IPS-18c (cell line): ENCODE results near the gene ECT2L.
"Not testable (repeated sequence)": the region's sequence is repeated elsewhere in the genome, so short reads cannot be mapped to it uniquely, and the experiment has no call there.

Experiments
- H3K4me3 ChIP-seq: 2 replicates; pipeline ENCODE4 v1.7.0; 2013; ENCODE audit warnings: low read depth, mild to moderate bottlenecking, low read length, moderate library complexity; ENCODE audit not compliant: insufficient read depth
- H3K9me3 ChIP-seq: one replicate; pipeline ENCODE4 v1.6.1; 2013; ENCODE audit warnings: mild to moderate bottlenecking, low read length, moderate library complexity; ENCODE audit not compliant: control insufficient read depth, insufficient read depth

The ECT2L gene

GRCh38 chr6:138891255-138891986 lies 95.5 kb downstream of the ECT2L start:
- Histone ChIP-seq H3K4me3 (no peak overlapping the region), H3K9me3 (no peaks in the 10 kb centered on the region)

DNA sequence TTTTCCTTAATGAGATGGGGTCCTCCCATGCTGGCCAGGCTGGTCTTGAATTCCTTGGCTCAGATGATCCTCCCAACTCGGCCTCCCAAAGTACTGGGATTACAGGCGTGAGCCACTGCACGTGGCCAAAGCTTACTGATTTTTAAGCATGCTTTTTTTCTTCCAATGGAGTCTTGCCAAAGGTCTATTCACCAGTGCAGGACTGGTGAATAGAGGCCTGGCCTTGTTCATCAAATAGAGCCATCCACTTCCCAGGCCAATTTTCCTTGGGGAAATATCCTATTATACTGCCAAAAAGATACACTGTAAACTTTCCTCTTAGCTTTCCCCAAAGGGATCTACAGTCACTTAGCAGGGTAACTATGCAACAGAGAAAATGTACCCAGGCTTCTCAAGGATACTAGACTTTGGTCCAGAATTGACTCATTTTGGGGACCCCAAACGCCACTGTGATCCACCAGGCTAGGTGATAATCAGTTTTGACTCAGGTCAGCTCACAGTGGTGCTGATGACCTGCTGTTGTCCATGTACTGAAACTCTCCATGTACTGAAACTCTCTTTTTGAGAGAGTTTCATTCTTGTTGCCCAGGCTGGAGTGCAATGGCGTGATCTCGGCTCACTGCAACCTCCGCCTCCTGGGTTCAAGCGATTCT lies 100.3 kb downstream of the ECT2L start:
- no peaks in the 10 kb centered on the region for H3K9me3 ChIP-seq
- H3K4me3 ChIP-seq, result no peak overlapping the region

- Histone ChIP-seq H3K9me3 (no peaks in the 10 kb centered on the region), H3K4me3 (no peak overlapping the region)
These were observed 101.1 kb downstream of the ECT2L start for GRCh38 chr6:138897031-138897430.

- Histone ChIP-seq H3K4me3 (no peak overlapping the region), H3K9me3 (no peaks in the 10 kb centered on the region)
These were observed 111.3 kb downstream of the ECT2L start for GRCh38 chr6:138907167-138907566.

- Histone ChIP-seq H3K9me3 (no peaks in the 10 kb centered on the region), H3K4me3 (no peak overlapping the region)
These were observed 113.6 kb downstream of the ECT2L start for GRCh38 chr6:138909511-138909910.

- H3K4me3 ChIP-seq, result no peak overlapping the region
- H3K9me3 ChIP-seq, result no peaks in the 10 kb centered on the region
These were observed 114.1 kb downstream of the ECT2L start for GRCh38 chr6:138909975-138910374.

GRCh38 chr6:138912308-138912707 lies 116.4 kb downstream of the ECT2L start:
- H3K9me3 ChIP-seq, result no peaks in the 10 kb centered on the region

GRCh38 chr6:138914701-138915100 lies 118.8 kb downstream of the ECT2L start:
- Histone ChIP-seq H3K4me3 (no peak overlapping the region), H3K9me3 (no peaks in the 10 kb centered on the region)

More at GRCh38 chr6:138912308-138912707, 116.4 kb downstream of the ECT2L start:
- no peak overlapping the region for H3K4me3 ChIP-seq

DNA sequence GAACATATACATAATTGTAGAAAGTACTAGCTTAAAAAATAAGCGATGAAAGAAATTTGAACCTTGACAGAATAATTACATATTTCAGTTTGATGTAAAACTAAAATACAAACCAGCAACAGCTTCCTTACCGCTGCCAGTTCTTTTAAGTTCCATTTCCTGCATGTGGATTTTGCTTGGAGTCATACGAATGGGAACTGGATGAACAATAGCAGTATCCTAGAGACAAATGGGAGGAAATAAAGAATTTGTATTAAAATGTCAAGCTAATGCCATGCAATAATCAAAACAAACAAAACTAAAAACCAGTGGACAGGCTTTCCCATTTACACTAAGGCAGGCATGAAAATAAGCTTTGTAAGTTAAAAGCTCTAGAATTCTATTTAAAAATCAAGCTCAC lies 125.0 kb downstream of the ECT2L start:
- no peak overlapping the region for H3K4me3 ChIP-seq

GRCh38 chr6:138923561-138923960 lies 127.7 kb downstream of the ECT2L start:
- Histone ChIP-seq H3K9me3 (no peaks in the 10 kb centered on the region), H3K4me3 (no peak overlapping the region)

More for the DNA sequence above, 125.0 kb downstream of the ECT2L start:
- H3K9me3 ChIP-seq, result no peaks in the 10 kb centered on the region

DNA sequence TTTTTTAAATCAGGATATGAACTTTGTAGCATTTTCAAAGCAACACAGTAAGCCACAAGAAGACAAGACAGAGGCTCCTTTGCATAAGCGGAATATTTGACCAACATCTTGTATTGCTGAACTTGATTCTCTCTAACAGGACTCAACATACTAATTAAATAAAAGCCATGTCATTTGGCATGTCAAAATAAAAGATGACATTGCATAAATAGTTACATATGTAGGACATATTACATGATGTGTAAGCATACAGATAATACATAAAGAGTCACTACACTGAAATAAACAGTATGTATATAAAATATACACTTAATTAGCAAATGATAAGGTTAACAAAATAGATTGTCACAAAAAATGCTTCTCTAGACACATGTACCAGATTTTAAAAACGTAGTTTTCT lies 129.9 kb downstream of the ECT2L start:
- H3K9me3 ChIP-seq, result no peaks in the 10 kb centered on the region
- no peak overlapping the region for H3K4me3 ChIP-seq

DNA sequence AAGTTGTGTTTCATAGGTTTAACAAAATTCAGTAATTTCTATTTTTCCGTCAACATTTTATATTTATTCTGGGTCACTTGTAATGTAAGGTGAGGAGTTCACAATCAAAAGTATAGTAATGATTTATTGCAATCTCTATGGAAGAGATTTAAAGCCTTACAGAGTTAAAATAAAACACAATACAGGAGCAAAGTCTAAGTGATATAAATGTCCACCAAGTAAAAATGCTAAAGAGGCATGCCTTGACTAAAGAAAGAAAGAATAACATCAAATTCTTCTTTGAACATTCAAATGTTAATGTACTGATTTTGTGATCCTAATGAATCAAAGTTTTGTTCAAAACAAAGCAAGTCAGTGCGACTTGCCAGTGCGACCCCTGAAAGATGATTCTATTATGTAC lies 130.7 kb downstream of the ECT2L start:
- Histone ChIP-seq H3K4me3 (no peak overlapping the region), H3K9me3 (no peaks in the 10 kb centered on the region)

GRCh38 chr6:138931660-138932059 lies 135.8 kb downstream of the ECT2L start:
- H3K9me3 ChIP-seq, result no peaks in the 10 kb centered on the region
- H3K4me3 ChIP-seq, result no peak overlapping the region

DNA sequence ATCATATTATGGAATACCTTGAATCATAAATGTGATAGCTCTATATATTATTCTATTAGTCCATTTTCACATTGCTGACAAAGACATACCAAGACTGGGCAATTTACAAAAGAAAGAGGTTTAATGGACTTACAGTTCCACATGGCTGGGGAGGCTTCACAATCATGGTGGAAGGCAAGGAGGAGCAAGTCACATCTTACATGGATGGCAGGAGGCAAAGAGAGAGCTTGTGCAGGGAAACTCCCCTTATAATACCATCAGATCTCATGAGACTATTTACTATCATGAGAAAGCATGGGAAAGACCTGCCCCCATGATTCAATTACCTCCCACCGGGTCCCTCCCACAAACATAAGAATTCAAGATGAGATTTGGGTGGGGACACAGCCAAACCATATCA lies 141.0 kb downstream of the ECT2L start:
- not testable (repeated sequence) for H3K4me3 ChIP-seq, H3K9me3 ChIP-seq

GRCh38 chr6:138943089-138943625 lies 147.3 kb downstream of the ECT2L start:
- H3K9me3 ChIP-seq, result no peaks in the 10 kb centered on the region

GRCh38 chr6:138944412-138944811 lies 148.5 kb downstream of the ECT2L start:
- Histone ChIP-seq H3K9me3 (no peaks in the 10 kb centered on the region), H3K4me3 (no peak overlapping the region)

More at GRCh38 chr6:138943089-138943625, 147.3 kb downstream of the ECT2L start:
- no peak overlapping the region for H3K4me3 ChIP-seq

DNA sequence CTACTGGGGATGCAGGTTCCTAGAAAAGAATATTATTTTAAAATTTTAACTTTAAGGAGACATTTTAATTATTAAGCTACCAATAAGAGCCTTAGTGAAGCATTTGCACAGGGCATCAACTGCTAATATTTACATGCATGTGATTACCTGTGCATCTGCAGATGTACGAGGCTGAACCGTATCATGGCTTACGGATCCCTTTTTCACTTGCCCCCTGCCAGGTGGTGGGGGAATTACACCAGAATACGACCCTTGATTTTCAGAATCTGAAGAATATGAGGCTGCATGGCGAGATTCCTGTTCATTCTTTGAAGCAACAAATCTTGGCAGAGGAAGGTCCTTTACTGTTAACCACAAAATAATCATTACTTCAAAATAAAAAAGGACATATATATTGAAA lies 149.5 kb downstream of the ECT2L start:
- H3K9me3 ChIP-seq, result no peaks in the 10 kb centered on the region

GRCh38 chr6:138948004-138948403 lies 152.1 kb downstream of the ECT2L start:
- no peak overlapping the region for H3K4me3 ChIP-seq

More for the DNA sequence above, 149.5 kb downstream of the ECT2L start:
- H3K4me3 ChIP-seq, result no peak overlapping the region

More at GRCh38 chr6:138948004-138948403, 152.1 kb downstream of the ECT2L start:
- no peaks in the 10 kb centered on the region for H3K9me3 ChIP-seq
